Epithelial cell of proximal tubule (primary cell): ENCODE data around the gene RNF144A. TPM values are rescaled to one million over a fixed set of nuclear protein-coding genes. Genes with fewer than 3 reads are reported as not detected.

Experiments used
- DNase-seq: peaks from one replicate; pipeline ENCODE4 v3.0.0-alpha.2; 2011; ENCODE audit warnings: low read depth
- H3K4me3 ChIP-seq: 2 replicates; pipeline ENCODE4 v1.5.1; 2011; ENCODE audit warnings: low read depth, mild to moderate bottlenecking, low read length
- total RNA-seq: library from RNA; depleted of rRNA; stranded (reverse); fragments of >200 nt; gene quantifications from 2 replicates; pipeline ENCODE4 v1.2.3, GENCODE V29; 2015
- TF ChIP-seq, protein P1 (sequence below): conservative IDR thresholded peaks from 2 replicates; pipeline ENCODE4 v1.5.1; 2012; ENCODE audit warnings: low read depth, mild to moderate bottlenecking, low read length

RNF144A gene
- total RNA-seq, 1 donor from 2014 or later, result 17.4 TPM

GRCh38 chr2:6941299-6942046, 24.3 kb downstream of the RNF144A start:
- no peak for DNase-seq
- no peak overlapping the region for H3K4me3 ChIP-seq
- TF ChIP-seq, protein P1, sequence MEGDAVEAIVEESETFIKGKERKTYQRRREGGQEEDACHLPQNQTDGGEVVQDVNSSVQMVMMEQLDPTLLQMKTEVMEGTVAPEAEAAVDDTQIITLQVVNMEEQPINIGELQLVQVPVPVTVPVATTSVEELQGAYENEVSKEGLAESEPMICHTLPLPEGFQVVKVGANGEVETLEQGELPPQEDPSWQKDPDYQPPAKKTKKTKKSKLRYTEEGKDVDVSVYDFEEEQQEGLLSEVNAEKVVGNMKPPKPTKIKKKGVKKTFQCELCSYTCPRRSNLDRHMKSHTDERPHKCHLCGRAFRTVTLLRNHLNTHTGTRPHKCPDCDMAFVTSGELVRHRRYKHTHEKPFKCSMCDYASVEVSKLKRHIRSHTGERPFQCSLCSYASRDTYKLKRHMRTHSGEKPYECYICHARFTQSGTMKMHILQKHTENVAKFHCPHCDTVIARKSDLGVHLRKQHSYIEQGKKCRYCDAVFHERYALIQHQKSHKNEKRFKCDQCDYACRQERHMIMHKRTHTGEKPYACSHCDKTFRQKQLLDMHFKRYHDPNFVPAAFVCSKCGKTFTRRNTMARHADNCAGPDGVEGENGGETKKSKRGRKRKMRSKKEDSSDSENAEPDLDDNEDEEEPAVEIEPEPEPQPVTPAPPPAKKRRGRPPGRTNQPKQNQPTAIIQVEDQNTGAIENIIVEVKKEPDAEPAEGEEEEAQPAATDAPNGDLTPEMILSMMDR, result no peak

DNA sequence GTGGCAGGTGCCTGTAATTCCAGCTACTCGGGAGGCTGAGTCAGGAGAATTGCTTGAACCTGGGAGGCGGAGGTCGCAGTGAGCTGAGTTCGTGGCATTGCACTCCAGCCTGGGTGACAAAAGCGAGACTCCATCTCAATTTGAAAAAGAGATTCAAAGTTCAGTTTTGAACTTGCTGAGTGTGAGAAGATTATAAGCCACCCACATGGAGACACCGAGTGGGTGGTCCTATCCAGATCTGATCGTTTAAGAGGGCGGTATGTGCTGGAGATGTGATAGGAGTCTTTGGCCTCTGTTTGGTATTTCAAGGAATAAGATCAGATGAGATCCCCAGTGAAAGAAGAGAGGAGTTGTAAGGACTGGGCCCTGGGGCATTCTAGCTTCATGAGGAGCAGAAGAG, 25.6 kb downstream of the RNF144A start:
- no peak for DNase-seq
- no peak overlapping the region for H3K4me3 ChIP-seq
- TF ChIP-seq, protein P1, result no peak

DNA sequence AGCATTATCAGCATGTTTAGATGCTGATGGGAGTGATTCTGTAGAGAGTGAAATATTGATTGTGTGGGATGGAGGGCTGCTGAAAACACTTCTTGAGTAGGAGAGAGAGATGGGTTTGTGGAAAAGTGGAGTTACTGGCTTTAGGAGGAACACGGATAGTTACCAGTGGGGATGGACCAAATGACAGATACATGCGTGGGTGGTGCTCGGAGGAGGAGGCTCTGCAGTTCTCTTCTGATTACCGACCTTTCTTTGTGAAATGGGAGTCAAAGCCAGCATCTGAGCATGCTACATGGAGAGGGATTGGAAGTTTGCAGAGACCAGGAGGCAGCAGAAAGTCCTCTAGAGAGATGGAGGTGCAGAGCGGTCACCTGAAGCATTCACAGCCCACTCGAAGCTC, 26.3 kb downstream of the RNF144A start:
- H3K4me3 ChIP-seq, result no peak overlapping the region
- TF ChIP-seq, protein P1, result no peak
- DNase-seq, result no peak

- TF ChIP-seq, protein P1, result no peak
- no peak for DNase-seq
- no peak overlapping the region for H3K4me3 ChIP-seq
Observed at GRCh38 chr2:6943971-6944370, 26.8 kb downstream of the RNF144A start.

DNA sequence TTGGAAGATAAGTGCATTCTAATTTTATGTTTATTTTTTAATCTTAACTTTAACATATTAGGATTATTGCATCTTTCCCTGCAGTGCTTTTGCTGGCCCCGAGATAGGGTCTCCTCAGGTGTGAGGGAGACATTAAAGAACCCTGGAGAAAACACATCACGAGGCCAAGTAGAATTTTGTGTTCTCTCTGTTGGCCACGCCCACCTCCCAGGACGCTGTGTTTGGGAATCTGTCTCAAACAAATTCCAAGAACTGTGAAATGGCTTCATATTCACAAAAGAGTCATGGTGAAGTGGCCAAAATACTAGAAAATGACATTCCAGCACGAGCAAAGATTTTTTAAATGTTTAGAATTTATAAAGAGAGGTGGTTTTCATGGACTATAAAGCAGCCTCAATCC, 27.3 kb downstream of the RNF144A start:
- H3K4me3 ChIP-seq, result no peak overlapping the region
- DNase-seq, result no peak
- TF ChIP-seq, protein P1, result no peak

DNA sequence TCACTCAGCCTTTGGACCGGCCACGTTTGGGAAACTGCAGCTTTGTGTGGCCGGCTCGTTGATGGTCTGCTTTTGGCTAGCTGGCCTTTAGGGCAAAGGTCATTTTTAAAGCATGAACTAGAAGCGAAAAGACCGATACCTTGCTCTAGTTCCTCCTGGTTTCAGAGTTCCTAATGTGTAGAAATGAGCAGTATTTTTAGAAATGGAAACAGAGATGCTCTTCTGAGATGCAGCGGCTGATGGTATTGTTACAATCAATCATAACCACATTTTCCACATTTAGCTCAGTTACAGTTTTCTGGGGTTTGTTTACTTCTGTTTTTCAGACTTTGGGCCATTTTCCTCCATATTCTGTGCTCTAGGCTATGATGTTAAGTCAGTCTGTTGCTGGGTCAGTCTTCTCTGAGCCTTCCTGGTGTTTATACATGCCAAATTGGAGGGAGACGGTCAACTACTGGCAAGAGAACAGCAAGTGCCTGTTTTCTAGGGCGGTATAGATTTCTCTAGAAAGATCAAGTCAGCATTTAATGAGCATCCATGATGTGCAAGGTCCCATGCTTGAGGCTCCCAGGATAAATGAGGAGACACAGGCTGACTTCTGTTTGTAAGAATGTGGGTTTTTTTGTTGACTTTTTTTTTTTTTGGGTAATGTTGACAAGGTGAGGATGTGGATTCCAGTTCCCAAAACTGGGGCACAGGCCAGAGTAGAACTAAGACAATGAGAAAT, 28.0 kb downstream of the RNF144A start:
- TF ChIP-seq, protein P1, result no peak
- no peak overlapping the region for H3K4me3 ChIP-seq
- no peak for DNase-seq
